Activated CD4-positive, alpha-beta memory T cell treated with anti-CD3 and anti-CD28 coated beads for 36 hours (primary cell): Measurements from ENCODE around the gene CA14. TPM values are rescaled to one million over a fixed set of nuclear protein-coding genes. Genes with fewer than 3 reads are reported as not detected.
"Not testable (repeated sequence)": the region's sequence is repeated elsewhere in the genome, so short reads cannot be mapped to it uniquely, and the experiment has no call there.

Source experiments
- CTCF ChIA-PET: fragments of 350-600 bp; sonication (Branson Sonifier 250); formaldehyde crosslinking; loops from one replicate; lab custom pipeline; 2021; ENCODE audit warnings: antibody characterized with exemption, inconsistent platforms; lab: Charles Lee
- POLR2A ChIA-PET: fragments of 350-600 bp; sonication (Branson Sonifier 250); formaldehyde crosslinking; loops from one replicate; lab custom pipeline; 2021; ENCODE audit warnings: antibody characterized with exemption; lab: Charles Lee
- DNase-seq: peaks from one replicate; pipeline ENCODE4 v3.0.0-alpha.2; 2020
- H3K27ac Mint-ChIP-seq: one replicate; pipeline ENCODE4 v1.8.0; 2021; ENCODE audit warnings: mixed read lengths
- H3K27me3 Mint-ChIP-seq: one replicate; pipeline ENCODE4 v1.8.0; 2021; ENCODE audit warnings: mixed read lengths
- H3K36me3 Mint-ChIP-seq: one replicate; pipeline ENCODE4 v1.8.0; 2021; ENCODE audit warnings: mixed read lengths
- H3K4me1 Mint-ChIP-seq: one replicate; pipeline ENCODE4 v1.8.0; 2021; ENCODE audit warnings: low read depth, mixed read lengths
- H3K4me3 Mint-ChIP-seq: one replicate; pipeline ENCODE4 v1.8.0; 2021; ENCODE audit warnings: mild to moderate bottlenecking, mixed read lengths
- H3K9me3 Mint-ChIP-seq: one replicate; pipeline ENCODE4 v1.8.0; 2021; ENCODE audit warnings: mixed read lengths
- intact Hi-C: fragments of 100-400 bp; cut with micrococcal nuclease; formaldehyde crosslinking; loops from one replicate; pipeline ENCODE4 v1.15.1; 2023
- total RNA-seq, 2 experiments: library from RNA; stranded (reverse); gene quantifications; one replicate each; pipeline ENCODE4 v1.2.3, GENCODE V29; 2021

The CA14 gene
- total RNA-seq: not detected

GRCh38 chr1:150257624-150258585, at the start of gene CA14:
CA14 (plus strand) TSS chr1:150257774; CDS start chr1:150258129, 355 bp downstream.
- POLR2A ChIA-PET: no interaction called here
- intact Hi-C loops: loop anchor here (5.0 to 10.0 kb wide), 6 partner anchors 64 to 304 kb away; partner anchors contain the start of genes FALEC, PRPF3 and TARS2
- no peak within 1 kb of the TSS for H3K4me3 Mint-ChIP-seq
- peaks cover 18% of the 10 kb centered on the region for H3K4me1 Mint-ChIP-seq
- CTCF ChIA-PET: interaction anchor here (0.6 to 5.2 kb wide), 4 partner anchors 9 to 738 kb away, joined by 3 to 66 read pairs (median 4); partner anchors contain the start of gene CIART
- H3K36me3 Mint-ChIP-seq: no peaks in the 10 kb centered on the region
- no peak for DNase-seq
- no peak within 1 kb of the TSS for H3K27ac Mint-ChIP-seq
- H3K27me3 Mint-ChIP-seq: peaks cover 28% of the 10 kb centered on the region
- H3K9me3 Mint-ChIP-seq: no peaks in the 10 kb centered on the region

GRCh38 chr1:150208460-150208859, 49.1 kb upstream of the CA14 start:
- intact Hi-C loops, H3K4me1 Mint-ChIP-seq, H3K36me3 Mint-ChIP-seq, H3K27ac Mint-ChIP-seq, DNase-seq, POLR2A ChIA-PET, H3K4me3 Mint-ChIP-seq, H3K9me3 Mint-ChIP-seq, H3K27me3 Mint-ChIP-seq: not testable (repeated sequence)
- CTCF ChIA-PET: interaction anchor here (0.6 kb wide), 1 partner anchor 787 kb away, joined by 3 read pairs; no protein-coding TSS in a partner anchor

- DNase-seq: no peak
- Mint-ChIP-seq H3K27ac (no peak overlapping the region), H3K4me1 (peaks cover 14% of the 10 kb centered on the region), H3K27me3 (no peaks in the 10 kb centered on the region), H3K4me3 (no peak overlapping the region), H3K36me3 (no peaks in the 10 kb centered on the region), H3K9me3 (no peaks in the 10 kb centered on the region)
- ChIA-PET POLR2A (no interaction called here), CTCF (interaction anchor here (0.9 kb wide), 1 partner anchor 23 kb away, joined by 3 read pairs; no protein-coding TSS in a partner anchor)
- intact Hi-C loops: no loop called here
Measured at GRCh38 chr1:150210091-150210490, 47.5 kb upstream of the CA14 start.

GRCh38 chr1:150210706-150211105, 46.9 kb upstream of the CA14 start:
- peaks cover 14% of the 10 kb centered on the region for H3K4me1 Mint-ChIP-seq
- ChIA-PET POLR2A (no interaction called here), CTCF (interaction anchor here (0.9 kb wide), 1 partner anchor 24 kb away, joined by 3 read pairs; no protein-coding TSS in a partner anchor)
- no peak overlapping the region for H3K4me3 Mint-ChIP-seq
- no peak for DNase-seq
- H3K27me3 Mint-ChIP-seq: no peaks in the 10 kb centered on the region
- no peaks in the 10 kb centered on the region for H3K36me3 Mint-ChIP-seq
- no peaks in the 10 kb centered on the region for H3K9me3 Mint-ChIP-seq
- intact Hi-C loops: no loop called here
- no peak overlapping the region for H3K27ac Mint-ChIP-seq

- Mint-ChIP-seq H3K27ac (no peak overlapping the region), H3K36me3 (no peaks in the 10 kb centered on the region), H3K27me3 (no peaks in the 10 kb centered on the region), H3K9me3 (no peaks in the 10 kb centered on the region), H3K4me1 (peaks cover 14% of the 10 kb centered on the region), H3K4me3 (no peak overlapping the region)
- ChIA-PET POLR2A (no interaction called here), CTCF (interaction anchor here (1.6 kb wide), 1 partner anchor 24 kb away, joined by 3 read pairs; no protein-coding TSS in a partner anchor)
- DNase-seq: no peak
- intact Hi-C loops: no loop called here
Measured at GRCh38 chr1:150212070-150212469, 45.5 kb upstream of the CA14 start.

- intact Hi-C loops: loop anchor here (1.0 kb wide), 2 partner anchors 21 to 108 kb away; partner anchors contain the start of gene PRPF3
- Mint-ChIP-seq H3K27me3 (no peaks in the 10 kb centered on the region), H3K4me1 (peaks cover 14% of the 10 kb centered on the region), H3K4me3 (peak overlapping the region; percentile 87), H3K36me3 (no peaks in the 10 kb centered on the region), H3K9me3 (no peaks in the 10 kb centered on the region), H3K27ac (peak overlapping the region; percentile 96)
- CTCF ChIA-PET: interaction anchor here (1.6 kb wide), 1 partner anchor 26 kb away, joined by 3 read pairs; no protein-coding TSS in a partner anchor
- DNase-seq: peak; percentile 96
- POLR2A ChIA-PET: no interaction called here
Measured at GRCh38 chr1:150213170-150214098, 44.1 kb upstream of the CA14 start.

GRCh38 chr1:150214099-150214756, 43.3 kb upstream of the CA14 start:
- not testable (repeated sequence) for H3K9me3 Mint-ChIP-seq, H3K36me3 Mint-ChIP-seq, DNase-seq, H3K27me3 Mint-ChIP-seq
- peak overlapping the region; percentile 96 for H3K27ac Mint-ChIP-seq
- CTCF ChIA-PET: interaction anchor here (0.7 to 1.4 kb wide), 2 partner anchors 9 to 41 kb away, joined by 3 to 4 read pairs; no protein-coding TSS in a partner anchor
- peak overlapping the region; percentile 87 for H3K4me3 Mint-ChIP-seq
- intact Hi-C loops: loop anchor here (1.0 kb wide), 1 partner anchor 20 kb away; no protein-coding TSS in a partner anchor
- POLR2A ChIA-PET: interaction anchor here (1.4 kb wide), 1 partner anchor 19 kb away, joined by 6 read pairs; no protein-coding TSS in a partner anchor
- H3K4me1 Mint-ChIP-seq: peaks cover 14% of the 10 kb centered on the region

- H3K27ac Mint-ChIP-seq, intact Hi-C loops, H3K9me3 Mint-ChIP-seq, H3K27me3 Mint-ChIP-seq, H3K4me3 Mint-ChIP-seq, H3K36me3 Mint-ChIP-seq, CTCF ChIA-PET, POLR2A ChIA-PET, DNase-seq: not testable (repeated sequence)
- peaks cover 14% of the 10 kb centered on the region for H3K4me1 Mint-ChIP-seq
Measured at GRCh38 chr1:150215855-150216254, 41.7 kb upstream of the CA14 start.

GRCh38 chr1:150221552-150221951, 36.0 kb upstream of the CA14 start:
- Mint-ChIP-seq H3K27me3 (no peaks in the 10 kb centered on the region), H3K4me3 (no peak overlapping the region), H3K9me3 (no peaks in the 10 kb centered on the region), H3K36me3 (peaks cover 31% of the 10 kb centered on the region), H3K4me1 (peaks cover 2% of the 10 kb centered on the region), H3K27ac (no peak overlapping the region)
- DNase-seq: no peak
- ChIA-PET CTCF (no interaction called here), POLR2A (no interaction called here)
- intact Hi-C loops: no loop called here

- Mint-ChIP-seq H3K27ac (no peak overlapping the region), H3K4me3 (no peak overlapping the region), H3K27me3 (no peaks in the 10 kb centered on the region), H3K36me3 (peaks cover 48% of the 10 kb centered on the region), H3K4me1 (peaks cover 2% of the 10 kb centered on the region), H3K9me3 (no peaks in the 10 kb centered on the region)
- intact Hi-C loops: no loop called here
- no peak for DNase-seq
- POLR2A ChIA-PET: no interaction called here
- CTCF ChIA-PET: no interaction called here
Measured at GRCh38 chr1:150224983-150225382, 32.6 kb upstream of the CA14 start.

GRCh38 chr1:150225546-150225945, 32.0 kb upstream of the CA14 start:
- H3K36me3 Mint-ChIP-seq: peaks cover 50% of the 10 kb centered on the region
- DNase-seq: no peak
- POLR2A ChIA-PET: interaction anchor here (0.7 kb wide), 1 partner anchor 248 kb away, joined by 4 read pairs; no protein-coding TSS in a partner anchor
- no peaks in the 10 kb centered on the region for H3K27me3 Mint-ChIP-seq
- no peak overlapping the region for H3K4me3 Mint-ChIP-seq
- H3K4me1 Mint-ChIP-seq: peaks cover 2% of the 10 kb centered on the region
- intact Hi-C loops: no loop called here
- CTCF ChIA-PET: no interaction called here
- no peaks in the 10 kb centered on the region for H3K9me3 Mint-ChIP-seq
- H3K27ac Mint-ChIP-seq: no peak overlapping the region
